ENCODE results near the gene LDLRAD4.

LDLRAD4 gene

GRCh38 chr18:13357289-13357688 lies 138.7 kb downstream of the LDLRAD4 start:
- DNase-seq: no peak

GRCh38 chr18:13359210-13359609 lies 140.7 kb downstream of the LDLRAD4 start:
- no peak for DNase-seq

GRCh38 chr18:13361431-13361830 lies 142.9 kb downstream of the LDLRAD4 start:
- no peak for DNase-seq

- no peak for DNase-seq
Observed at GRCh38 chr18:13362051-13362450, 143.5 kb downstream of the LDLRAD4 start.

- DNase-seq: no peak
Observed at GRCh38 chr18:13362607-13363006, 144.0 kb downstream of the LDLRAD4 start.

GRCh38 chr18:13363359-13363758 lies 144.8 kb downstream of the LDLRAD4 start:
- no peak for DNase-seq

GRCh38 chr18:13364721-13365205 lies 146.2 kb downstream of the LDLRAD4 start:
- DNase-seq: no peak

GRCh38 chr18:13366131-13366530 lies 147.6 kb downstream of the LDLRAD4 start:
- no peak for DNase-seq

GRCh38 chr18:13366541-13366940 lies 148.0 kb downstream of the LDLRAD4 start:
- DNase-seq: no peak

- no peak for DNase-seq
Observed at GRCh38 chr18:13366962-13367892, 148.7 kb downstream of the LDLRAD4 start.

GRCh38 chr18:13368080-13368813 lies 149.7 kb downstream of the LDLRAD4 start:
- no peak for DNase-seq

GRCh38 chr18:13369353-13369752 lies 150.8 kb downstream of the LDLRAD4 start:
- no peak for DNase-seq

- no peak for DNase-seq
Observed at GRCh38 chr18:13369756-13370510, 151.4 kb downstream of the LDLRAD4 start.

- no peak for DNase-seq
Observed at GRCh38 chr18:13370995-13371625, 152.6 kb downstream of the LDLRAD4 start.

- DNase-seq: peak; percentile 39
Observed at GRCh38 chr18:13371689-13372418, 153.3 kb downstream of the LDLRAD4 start.

- no peak for DNase-seq
Observed at GRCh38 chr18:13372531-13372951, 154.0 kb downstream of the LDLRAD4 start.

GRCh38 chr18:13374096-13374467 lies 155.5 kb downstream of the LDLRAD4 start:
- DNase-seq: no peak

GRCh38 chr18:13374468-13375301 lies 156.1 kb downstream of the LDLRAD4 start:
- DNase-seq: no peak

- DNase-seq: peak; percentile 85
Observed at GRCh38 chr18:13375302-13376255, 157.0 kb downstream of the LDLRAD4 start.
